NCI-H1417 (cell line): Measurements from ENCODE around the gene COX4I2.
"Not testable (repeated sequence)": the region's sequence is repeated elsewhere in the genome, so short reads cannot be mapped to it uniquely, and the experiment has no call there.

Experiments used
- DNase-seq, 3 experiments: peaks; one replicate each; lab custom pipeline; 2025; lab: John Stamatoyannopoulos, UW

The COX4I2 gene

DNA sequence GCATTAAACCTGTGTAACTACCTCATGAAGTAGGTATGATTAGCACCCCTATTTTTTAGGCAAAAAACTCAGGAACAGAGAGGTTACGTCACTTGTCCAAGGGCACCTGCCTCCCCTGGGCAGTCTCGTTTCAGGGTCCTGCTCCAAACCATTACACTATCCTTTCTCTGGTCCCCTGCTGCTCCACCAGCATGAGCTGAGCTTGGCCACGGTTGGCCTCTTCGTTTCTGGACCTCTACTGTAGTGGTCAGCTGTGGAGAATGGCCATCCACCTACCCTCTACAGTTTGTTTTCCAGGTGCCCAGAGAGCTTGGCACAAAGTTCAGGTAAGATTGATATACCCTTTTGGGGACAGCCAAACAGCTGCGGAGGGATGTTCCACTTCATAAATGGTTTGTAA, 16.8 kb downstream of the COX4I2 start:
- no peak for DNase-seq

DNA sequence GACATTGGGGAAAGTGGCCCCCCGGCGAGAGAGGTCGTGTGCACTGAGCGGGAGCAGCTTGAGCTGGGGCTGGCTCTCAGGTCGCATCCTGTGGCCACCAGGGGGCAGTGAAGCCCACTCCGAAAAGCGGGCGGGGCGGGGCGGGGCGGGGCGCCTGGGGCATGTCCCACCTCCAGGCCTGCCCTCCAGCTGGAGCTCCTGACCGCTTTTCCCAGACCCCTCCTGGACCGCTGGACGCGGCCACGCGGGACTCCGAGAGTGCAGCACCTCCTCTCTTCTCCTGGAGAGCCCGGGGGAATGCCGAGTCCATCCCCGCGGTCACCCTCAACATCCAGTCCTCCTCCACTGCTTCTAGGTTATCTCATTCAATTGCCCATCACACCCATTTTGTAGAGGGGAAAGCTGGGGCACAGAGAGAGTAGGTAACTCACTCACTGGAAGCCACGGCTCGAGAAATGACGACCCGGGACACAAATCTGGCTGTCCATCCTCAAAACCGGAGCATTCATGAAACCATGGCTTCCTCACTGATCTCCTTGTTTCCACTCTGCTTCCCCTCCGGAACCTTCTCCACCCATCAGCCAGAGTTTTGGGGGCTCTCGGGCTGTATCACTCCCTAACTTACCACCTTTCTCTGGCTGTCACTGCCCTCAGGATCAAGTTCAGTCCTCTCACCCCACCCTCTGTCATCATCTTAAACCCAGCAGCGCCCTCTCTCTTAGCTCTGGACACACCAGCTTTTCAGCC, 24.1 kb downstream of the COX4I2 start:
- DNase-seq = peak; percentile 78 to 85 (median 81)

DNA sequence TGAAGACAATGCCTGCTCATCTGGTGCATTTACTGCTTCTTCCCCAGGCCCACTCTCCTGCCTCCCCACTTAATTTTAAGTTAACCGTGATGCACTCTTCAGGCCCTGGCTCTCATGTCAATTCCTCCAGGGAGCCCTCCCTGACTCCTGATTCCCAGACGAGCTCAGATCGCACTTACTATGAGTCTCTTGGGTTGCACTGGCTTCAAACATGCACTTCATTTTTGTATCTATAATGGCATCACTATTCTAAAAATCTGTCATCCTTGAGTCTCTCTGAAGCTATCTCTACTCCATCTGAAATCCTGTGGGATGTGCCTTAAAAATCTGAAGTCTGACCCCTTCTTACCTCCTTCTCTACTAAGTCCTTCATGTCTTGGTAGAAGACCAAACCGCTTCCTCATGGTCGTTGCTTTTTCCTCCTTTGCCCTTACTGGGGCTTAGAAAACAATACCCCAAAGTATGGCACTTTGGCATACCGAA, 24.7 kb downstream of the COX4I2 start:
- DNase-seq = no peak

DNA sequence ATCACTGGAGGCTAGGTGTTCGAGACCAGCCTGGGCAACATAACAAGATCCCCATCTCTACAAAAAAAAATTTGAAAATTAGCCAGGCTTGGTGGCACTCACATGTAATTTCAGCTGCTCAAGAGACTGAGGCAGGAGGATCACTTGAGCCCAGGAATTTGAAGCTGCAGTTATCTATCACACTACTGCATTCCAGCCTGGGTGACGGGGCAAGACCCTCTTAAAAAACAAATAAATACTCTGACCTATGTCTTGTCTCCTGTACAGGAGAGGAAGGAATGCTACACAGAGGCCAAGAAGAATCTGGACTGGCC, 25.8 kb downstream of the COX4I2 start:
- DNase-seq = no peak

DNA sequence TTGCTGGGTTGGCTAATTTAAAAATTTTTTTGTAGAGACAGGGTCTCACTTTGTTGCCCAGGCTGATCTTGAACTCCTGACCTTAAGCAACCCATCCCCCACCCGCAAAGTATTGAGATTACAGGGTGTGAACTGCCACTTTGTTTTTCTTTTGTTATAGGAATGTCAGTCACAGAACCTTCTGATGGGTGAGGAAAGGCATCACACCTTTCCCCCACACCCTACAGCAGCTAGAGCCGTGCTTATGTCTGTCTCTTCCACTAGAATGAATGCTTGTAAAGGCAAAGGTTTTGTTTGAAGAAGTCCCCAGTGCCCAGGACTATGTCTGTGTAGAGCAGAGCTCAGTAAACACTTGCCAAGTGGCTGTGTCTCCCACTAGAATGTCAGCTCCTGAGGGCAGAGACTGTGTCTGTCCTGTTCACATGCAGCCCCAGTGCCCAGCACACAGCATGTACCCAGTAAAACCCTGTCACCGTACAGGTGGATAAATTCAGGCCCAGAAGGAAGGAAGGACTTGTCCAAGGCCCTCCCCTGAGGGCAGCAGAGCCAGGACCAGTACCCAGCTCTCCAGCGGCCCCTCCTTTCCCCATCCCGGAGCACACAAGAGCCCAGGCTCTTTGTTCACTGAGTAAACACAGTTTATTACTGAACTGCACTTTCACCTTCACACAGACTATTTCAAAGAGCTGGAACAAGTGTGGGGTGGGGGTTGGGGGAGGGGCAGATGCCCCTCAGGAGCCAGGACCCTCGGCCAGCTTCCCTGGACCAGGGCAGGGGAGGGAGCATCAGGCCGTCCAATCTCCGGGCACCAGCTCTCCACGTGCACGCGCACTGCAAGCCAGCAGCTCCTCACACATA, 26.4 kb downstream of the COX4I2 start:
- DNase-seq = peak; percentile 55 to 92 (median 85)

DNA sequence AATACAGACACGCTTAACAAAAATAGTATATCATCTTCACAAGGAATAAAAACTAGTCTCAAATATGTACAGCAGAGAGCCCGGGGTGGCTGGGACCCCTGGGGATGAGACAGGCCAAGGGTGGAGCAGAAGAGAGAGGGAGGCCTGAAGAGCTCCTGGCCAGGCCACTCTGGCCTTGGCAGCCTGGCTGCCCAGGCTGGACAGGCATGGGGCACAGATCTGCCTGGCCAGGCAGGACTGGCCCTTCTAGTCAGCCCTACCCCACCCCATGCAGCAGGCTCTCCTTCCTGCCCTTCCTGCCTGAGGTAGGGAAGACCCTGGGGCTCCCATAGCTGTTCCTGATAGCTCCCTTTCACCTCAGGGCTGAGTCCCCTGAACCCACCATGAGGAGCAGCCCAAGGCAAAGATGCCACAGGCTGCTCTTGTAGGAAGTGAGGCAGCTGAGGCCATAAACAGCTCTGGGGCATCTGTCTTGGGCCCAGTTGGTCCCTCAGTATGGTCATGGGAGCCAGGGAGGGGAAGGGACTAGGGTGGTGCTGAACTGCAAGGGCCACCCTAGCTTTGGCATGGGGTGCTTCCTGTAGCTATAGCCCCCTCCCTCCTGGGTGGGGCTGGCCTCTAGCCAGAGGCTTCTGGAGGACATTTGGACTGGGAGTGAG, 27.1 kb downstream of the COX4I2 start:
- peak in 1 of 3 experiments; percentile 61 for DNase-seq

DNA sequence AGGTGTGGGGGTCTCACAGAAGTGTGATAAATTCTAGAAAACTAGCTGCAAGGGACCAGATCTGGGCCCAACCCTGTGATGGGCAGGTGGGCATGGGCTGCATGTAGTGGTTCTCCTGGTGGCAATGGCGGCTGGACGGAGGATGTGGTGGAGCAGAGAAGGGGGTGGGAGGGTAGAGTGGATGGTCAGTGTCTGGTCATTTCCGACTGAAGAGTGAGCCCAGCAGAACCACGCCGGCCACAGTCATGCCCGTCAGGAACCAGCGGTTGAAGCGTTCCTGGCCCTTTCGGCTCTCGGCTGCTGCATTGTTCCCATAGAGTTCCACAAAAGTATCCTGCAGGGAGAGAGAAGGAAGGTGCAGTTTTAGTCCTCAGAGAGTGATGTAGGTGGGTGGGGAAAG, 28.0 kb downstream of the COX4I2 start:
- no peak for DNase-seq

DNA sequence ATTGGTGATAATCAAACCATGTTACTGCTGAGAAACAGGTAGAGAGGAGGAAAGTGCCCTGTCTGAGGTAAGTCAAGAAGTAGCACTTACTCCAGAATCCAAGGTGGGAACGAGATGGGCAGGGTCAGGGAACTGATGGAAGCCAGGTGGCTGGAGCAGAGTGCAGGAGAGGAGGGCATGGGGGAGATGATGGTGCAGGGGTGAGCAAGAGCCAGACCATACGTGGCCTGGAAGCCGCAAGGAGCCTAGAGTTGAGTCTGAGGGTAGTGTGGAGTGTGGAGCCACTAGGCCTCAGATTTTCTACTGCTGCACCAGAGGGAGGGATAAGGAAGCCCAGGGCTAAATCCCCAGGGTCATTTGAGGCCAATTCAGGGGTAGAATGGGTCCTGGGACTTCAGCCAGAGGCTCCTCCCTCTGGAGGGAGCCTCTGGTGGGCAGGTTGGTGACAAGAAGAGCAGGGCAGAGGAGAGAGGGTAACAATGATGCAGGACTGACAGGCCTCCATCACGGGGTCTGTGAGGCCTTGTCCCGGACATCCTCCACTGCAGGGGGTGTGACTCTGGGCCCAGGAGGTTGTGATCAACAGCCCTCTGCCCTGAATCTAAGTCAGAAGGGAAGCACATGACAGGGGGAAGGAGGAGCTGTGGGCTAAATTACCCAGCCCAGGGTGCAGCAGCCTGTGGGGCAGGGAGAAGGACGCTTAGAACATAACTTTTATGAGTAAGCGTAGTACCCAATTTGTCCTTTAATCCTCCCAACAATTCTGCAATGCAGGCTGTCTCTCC, 28.7 kb downstream of the COX4I2 start:
- no peak for DNase-seq

DNA sequence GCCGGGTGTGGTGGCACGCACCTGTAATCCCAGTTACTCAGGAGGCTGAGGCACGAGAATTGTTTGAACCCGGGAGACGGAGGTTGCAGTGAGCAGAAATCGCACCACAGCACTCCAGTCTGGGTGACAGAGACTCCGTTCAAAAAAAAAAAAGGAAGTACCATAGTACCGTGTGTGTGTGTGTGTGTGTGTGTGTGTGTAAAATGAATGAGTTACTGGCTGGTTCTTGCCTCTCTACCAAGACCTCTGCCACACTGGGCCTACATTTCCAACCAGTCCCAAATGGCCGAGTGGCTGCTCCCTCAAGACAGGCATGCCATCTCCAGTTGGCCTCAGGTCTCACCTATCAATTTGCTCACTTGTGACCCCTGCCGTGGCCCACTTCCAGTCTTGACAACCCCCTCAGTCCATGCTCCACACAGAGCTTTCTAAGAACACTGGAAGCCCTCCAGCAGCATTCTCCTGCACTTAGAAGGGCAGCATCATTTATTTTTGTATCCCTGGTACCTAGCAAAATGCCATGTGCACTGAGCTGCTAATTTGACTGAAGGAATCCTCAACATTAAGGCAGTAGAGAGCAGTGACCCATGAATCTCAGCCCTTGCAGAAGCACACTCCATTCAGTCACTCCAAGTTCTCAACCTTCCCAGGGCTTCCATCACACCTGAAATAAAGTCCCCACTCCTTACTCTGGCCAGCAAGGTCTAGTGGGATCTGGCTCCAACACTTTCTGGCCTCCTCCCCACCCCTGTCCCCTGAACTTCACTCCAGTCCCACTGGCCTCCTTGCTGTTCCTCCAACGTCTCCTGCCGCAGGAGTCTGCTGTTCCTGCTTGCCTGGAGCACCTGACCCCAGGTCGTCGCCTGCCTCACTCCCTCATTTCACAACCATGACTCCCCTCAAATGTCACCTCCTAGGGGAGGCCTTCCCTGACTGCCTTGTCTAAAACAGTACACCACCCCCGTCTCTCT, 29.9 kb downstream of the COX4I2 start:
- no peak for DNase-seq

DNA sequence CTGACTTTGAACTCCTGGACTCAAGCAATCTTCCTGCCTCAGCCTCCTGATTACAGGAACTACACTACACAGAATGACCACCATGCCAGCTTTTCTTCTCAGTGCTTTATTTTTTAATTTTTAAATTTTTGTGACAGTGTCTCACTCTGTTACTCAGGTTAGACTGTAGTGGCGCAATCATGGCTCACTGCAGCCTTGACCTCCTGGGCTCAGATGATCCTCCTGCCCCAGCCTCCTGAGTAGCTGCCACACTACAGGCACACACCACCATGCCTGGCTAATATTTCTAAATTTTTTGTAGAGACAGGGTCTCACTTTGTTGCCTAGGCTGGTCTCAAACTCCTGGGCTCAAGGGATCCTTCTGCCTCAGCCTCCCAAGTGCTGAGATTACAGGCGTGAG, 31.2 kb downstream of the COX4I2 start:
- DNase-seq = not testable (repeated sequence)

DNA sequence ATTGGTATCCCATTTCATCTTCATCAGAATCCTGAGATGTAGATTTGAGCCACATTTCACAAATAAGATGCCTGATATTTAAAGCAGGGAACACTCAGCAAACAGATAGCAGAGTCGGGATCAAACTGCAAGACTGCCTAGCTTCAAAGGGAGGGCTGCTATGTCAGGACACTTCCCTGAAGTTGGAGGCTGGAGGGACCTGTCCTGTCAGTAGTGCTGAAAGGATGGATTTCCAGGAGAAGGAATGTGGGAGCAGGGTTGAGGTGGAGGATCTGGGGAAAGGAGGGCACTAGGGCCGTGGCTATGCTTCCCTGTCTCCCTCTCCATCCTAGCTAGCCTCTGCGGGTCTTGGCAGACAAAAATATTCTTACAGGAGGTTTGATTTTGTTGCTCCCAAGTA, 32.2 kb downstream of the COX4I2 start:
- no peak for DNase-seq

DNA sequence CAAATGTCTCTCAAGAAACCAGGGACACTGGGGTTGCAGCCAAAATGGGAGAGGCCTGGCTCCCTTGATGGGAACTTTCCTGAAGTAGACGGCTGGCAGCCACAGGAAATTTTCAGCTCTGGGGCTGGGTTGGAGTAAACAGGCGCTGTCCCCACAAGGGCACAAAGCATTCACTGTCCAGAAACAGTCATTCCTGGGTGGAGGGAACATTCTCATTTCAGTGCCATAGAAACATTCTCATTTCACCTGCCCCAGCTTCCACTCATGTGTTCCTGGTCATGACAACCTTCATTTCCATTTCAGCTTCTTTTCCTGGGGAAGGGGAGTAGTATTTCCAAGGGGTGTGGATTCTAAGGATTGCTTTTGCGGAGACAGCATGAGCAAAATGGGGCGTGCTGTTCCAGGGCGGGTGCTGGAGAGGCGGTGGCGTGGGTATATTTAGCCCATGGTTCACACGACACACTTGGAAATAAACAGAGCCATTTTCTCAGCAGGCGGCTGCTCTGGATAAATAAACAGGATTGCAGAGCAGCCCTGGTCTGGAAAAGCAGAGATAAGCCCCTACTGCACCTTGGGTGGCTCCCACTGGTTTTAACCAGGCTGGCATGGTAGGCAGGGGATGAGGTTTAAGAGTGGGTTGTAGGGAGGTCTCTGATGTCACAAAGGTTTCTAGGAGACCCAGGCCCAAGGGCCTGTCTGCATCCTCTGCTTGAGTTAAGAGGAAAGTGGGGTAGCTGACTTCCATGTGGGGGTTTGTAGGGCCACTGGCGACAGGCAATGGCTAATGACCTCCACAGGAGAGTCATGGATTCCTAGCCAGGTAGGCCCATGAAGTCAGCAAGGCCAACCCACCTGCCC, 32.9 kb downstream of the COX4I2 start:
- DNase-seq = peak; percentile 73 to 96 (median 90)

DNA sequence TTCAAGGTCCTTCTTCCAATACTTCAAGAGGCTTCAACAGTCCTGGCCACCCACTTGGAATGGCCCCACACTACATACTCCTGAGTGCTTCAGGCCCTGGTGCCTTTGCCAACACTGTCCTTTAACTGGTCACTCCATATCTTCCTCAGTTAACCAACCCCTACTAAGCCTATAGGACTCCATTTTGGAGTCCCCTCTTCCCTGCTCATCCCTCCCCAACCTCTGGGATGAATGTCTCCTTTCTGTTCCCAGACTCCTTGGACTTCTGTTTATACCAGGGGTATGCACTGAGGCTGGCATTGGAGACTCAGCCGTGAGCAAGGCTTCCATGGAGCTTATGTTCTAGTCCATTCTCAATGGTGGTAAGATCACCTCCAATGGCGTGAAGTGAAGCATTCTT, 33.6 kb downstream of the COX4I2 start:
- DNase-seq = no peak

DNA sequence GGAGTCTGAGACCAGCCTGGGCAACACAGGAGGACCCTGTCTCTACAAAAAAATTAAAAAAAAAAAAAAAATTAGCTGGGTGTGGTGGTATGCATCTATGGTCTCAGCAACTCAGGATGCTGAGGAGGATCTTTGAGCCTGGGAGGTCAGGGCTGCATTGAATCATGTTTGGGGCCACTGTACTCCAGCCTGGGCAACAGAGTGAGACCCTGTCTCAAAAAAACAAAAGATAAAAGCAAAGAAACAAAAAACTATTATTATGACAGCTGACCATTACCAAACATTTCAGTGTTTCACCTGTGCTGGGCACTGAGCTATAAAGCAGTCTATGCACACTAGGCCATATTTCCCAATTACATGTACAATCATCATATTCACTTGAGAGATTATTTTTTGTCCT, 35.7 kb downstream of the COX4I2 start:
- no peak for DNase-seq

DNA sequence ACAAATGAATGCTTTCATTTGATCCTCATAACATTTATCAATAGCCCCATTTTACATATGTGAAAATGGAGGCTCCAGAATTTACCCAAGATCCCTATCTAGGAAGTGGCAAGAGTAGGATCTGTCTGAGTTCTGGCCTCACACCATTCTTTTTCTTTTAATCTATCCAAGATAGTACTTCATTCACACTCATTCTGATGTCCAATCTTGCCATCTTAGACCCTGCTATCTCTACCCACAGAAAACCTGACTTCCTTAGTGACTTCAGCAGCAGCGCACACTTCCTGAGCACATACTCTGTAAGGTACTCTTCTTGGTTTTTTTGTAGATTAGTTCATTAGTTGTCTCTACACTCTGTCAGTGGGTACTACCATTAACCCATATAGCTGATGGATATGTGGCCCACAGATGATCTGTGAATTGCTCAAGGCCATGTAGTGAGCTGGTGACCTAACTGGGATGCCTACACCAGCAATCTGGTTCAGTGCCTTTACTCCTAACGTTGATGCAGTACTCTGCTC, 36.3 kb downstream of the COX4I2 start:
- DNase-seq = no peak

DNA sequence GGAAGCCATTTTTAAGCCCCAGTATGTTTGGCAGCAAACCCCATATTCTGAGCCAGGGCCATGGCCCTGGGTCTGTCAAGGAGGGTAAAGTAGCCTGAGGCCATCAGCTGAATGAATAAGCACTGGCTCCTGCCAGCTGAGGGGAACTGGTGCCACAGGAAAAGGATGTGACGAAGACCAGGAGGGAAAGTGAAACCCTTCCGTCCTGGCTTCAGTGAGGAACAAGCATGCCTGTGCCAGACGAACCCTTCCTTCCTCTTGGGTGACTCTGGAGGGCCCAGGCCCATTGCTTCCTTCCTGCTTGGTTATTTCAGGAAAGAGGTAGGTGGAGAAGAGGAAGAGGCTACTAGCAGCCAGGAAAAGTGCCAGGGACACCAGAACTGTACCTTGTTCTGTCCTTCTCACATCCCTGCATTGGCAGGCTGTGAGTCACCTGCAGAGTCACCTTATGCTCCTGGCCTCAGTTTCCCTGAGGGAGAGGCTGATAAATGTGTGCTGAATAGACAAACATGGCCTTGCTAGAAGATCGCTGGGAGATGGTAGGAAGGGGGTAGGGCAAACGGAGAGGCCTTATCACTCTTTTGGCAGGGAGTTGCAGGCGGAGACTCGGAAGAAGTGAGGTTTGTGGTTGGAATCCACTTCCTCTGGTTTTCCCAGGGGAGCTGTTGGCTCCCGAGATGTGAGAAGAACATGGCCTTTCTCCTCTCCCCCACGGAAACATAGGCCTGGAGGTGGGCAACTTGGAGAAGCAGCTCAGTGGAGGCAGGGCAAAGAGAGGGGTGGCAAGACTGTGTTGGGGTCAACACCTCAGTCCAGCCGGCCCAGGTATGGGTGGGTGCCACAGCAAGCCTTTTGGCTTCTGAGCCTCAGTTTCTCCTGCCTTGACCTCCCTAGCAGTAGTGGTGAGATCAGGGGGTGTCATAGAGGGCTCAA, 37.4 kb downstream of the COX4I2 start:
- no peak for DNase-seq

DNA sequence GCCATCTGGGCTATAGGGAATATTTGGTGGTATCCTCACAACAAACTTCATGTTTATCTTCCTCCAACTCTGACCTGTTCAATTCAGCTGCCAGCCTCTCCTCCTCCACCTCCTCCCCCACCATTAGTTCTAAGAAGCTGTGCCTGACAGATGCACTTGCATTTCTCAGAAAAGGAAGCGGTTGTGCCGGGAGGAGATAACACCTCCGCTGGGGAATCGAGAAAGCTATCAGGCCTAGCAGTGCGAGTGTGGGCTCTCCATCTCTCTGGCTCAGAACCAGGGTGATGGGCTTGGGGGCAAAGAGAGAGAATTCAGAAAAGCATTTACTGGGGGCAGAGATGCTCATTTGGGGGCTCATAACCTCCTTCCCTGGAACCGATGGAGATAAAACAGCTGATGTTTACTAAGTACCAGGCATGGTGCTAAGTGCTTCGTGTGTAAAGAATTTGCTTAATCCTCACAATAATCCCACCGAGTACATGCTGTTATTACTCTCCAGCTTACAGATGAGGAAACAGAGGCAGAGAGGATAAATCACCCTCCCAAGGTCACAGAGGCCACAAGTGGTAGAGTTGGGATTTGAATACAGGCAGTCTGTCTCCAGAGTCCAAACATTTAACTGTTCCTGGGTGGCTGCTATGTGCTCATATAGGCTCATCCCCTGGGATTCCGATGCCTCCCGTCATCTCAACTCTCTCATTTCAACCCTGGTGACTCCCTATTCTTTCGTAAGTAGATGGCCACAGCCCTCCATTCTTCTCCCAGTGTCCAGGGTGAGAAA, 38.3 kb downstream of the COX4I2 start:
- no peak for DNase-seq

DNA sequence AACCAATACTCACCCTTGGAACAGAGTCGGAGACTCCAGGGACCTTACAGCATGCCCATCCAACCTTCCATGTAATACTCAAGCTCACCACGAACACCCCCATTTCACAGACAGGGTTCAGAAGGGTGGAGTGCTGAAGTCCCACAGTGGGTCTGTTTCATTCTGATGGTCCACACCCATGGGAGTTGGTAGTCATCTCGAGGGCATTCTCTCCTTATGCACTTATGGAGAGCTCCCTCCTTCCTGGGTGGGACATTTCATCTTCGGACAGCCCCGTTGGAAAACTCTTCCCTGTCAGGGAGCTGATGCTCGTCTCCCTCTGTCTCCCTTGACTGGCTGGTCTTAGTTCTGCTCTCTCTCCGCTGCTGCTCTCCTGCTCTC, 38.9 kb downstream of the COX4I2 start:
- no peak for DNase-seq
